Liver (tissue), 10 donors: ENCODE data around the gene PABPC3. TPM values are rescaled to one million over a fixed set of nuclear protein-coding genes. Genes with fewer than 3 reads are reported as not detected.

Source experiments
- DNase-seq: peaks from one replicate; pipeline ENCODE4 v3.0.0-alpha.2; 2017; ENCODE audit warnings: low spot score
- H3K27ac ChIP-seq, 2 donors: one replicate each; pipeline ENCODE4 v1.7.0; 2013; ENCODE audit warnings: inconsistent platforms in 2 of 2, low read length in 2 of 2, control low read depth in 1 of 2, low read depth in 1 of 2, mild to moderate bottlenecking in 1 of 2
- H3K27me3 ChIP-seq, 4 donors: one replicate each; pipeline versions ENCODE4 v1.6.1 to v1.7.0; 2013; ENCODE audit warnings: low read length in 3 of 4, inconsistent platforms in 1 of 4, mild to moderate bottlenecking in 1 of 4, moderate library complexity in 1 of 4; ENCODE audit not compliant: control insufficient read depth in 4 of 4, insufficient read depth in 4 of 4
- H3K36me3 ChIP-seq, 4 donors: one replicate each; pipeline versions ENCODE4 v1.6.1 to v1.7.0; 2013; ENCODE audit warnings: low read length in 3 of 4, mild to moderate bottlenecking in 3 of 4, low read depth in 1 of 4, moderate library complexity in 1 of 4; ENCODE audit not compliant: control insufficient read depth in 4 of 4, insufficient read depth in 3 of 4
- H3K4me1 ChIP-seq, 4 donors: one replicate each; pipeline versions ENCODE4 v1.6.1 to v1.7.0; 2013; ENCODE audit warnings: low read length in 3 of 4, mild to moderate bottlenecking in 3 of 4, moderate library complexity in 1 of 4; ENCODE audit not compliant: control insufficient read depth in 4 of 4, insufficient read depth in 4 of 4
- H3K4me3 ChIP-seq, 3 donors: one replicate each; pipeline versions ENCODE4 v1.6.1 to v1.7.0; 2013; ENCODE audit warnings: low read length in 3 of 3, control low read depth in 1 of 3, low read depth in 1 of 3, mild to moderate bottlenecking in 1 of 3
- H3K9ac ChIP-seq, 2 donors: one replicate each; pipeline ENCODE4 v1.7.0; 2013; ENCODE audit warnings: low read length in 2 of 2, mild to moderate bottlenecking in 2 of 2, moderate library complexity in 2 of 2, control low read depth in 1 of 2, low read depth in 1 of 2
- H3K9me3 ChIP-seq, 4 donors: one replicate each; pipeline versions ENCODE4 v1.6.1 to v1.7.0; 2013; ENCODE audit warnings: low read length in 3 of 4; ENCODE audit not compliant: control insufficient read depth in 4 of 4
- EGR1 ChIP-seq, 2 donors: IDR thresholded peaks; 2 replicates each; pipeline ENCODE4 v1.6.1; 2016 to 2018; ENCODE audit warnings: antibody characterized with exemption in 2 of 2, low read depth in 2 of 2
- FOXA1 ChIP-seq: IDR thresholded peaks from 2 replicates; pipeline ENCODE4 v1.6.1; 2016; ENCODE audit warnings: antibody characterized with exemption
- FOXA2 ChIP-seq: IDR thresholded peaks from 2 replicates; pipeline ENCODE4 v1.6.1; 2016; ENCODE audit warnings: antibody characterized with exemption
- HNF4G ChIP-seq: IDR thresholded peaks from 2 replicates; pipeline ENCODE4 v1.6.1; 2016; ENCODE audit warnings: antibody characterized with exemption
- JUND ChIP-seq, 2 donors: IDR thresholded peaks; 2 replicates each; pipeline ENCODE4 v1.6.1; 2016; ENCODE audit warnings: antibody characterized with exemption in 2 of 2
- NR2F2 ChIP-seq: IDR thresholded peaks from 2 replicates; pipeline ENCODE4 v1.6.1; 2016; ENCODE audit warnings: antibody characterized with exemption
- RAD21 ChIP-seq, 2 donors: IDR thresholded peaks; 2 replicates each; pipeline ENCODE4 v1.6.1; 2016; ENCODE audit warnings: antibody characterized with exemption in 2 of 2, mild to moderate bottlenecking in 2 of 2
- RXRA ChIP-seq, 2 donors: IDR thresholded peaks; 2 replicates each; pipeline ENCODE4 v1.6.1; 2017 to 2018; ENCODE audit warnings: antibody characterized with exemption in 2 of 2, mild to moderate bottlenecking in 1 of 2
- SP1 ChIP-seq: IDR thresholded peaks from 2 replicates; pipeline ENCODE4 v1.6.1; 2018; ENCODE audit warnings: antibody characterized with exemption, mild to moderate bottlenecking
- TAF1 ChIP-seq: conservative IDR thresholded peaks from 2 replicates; pipeline ENCODE4 v1.6.1; 2016; ENCODE audit warnings: antibody characterized with exemption, mild to moderate bottlenecking
- WGBS: extraction: QIAGEN DNeasy Blood & Tissue Kit; methylation state at CpG from one replicate; pipeline ENCODE4 v1.1.7; 2013; 5-methylcytosine and 5-hydroxymethylcytosine counted together
- polyA plus RNA-seq, 2 donors: library from polyadenylated mRNA; stranded (reverse) in 1 of 2; unstranded in 1 of 2; fragments of 200-250 nt in 1 of 2; fragments of >200 nt in 1 of 2; fragmentation: Nextera tagmentation in 1 of 2; extraction: Ambion mirVana in 1 of 2; gene quantifications; one replicate each; pipeline versions ENCODE4 v1.2.1 to v1.2.3, GENCODE V29; 2013 to 2015
- small RNA-seq: library from RNA; depleted of rRNA; stranded (forward); fragments of <200 nt; gene quantifications from one replicate; pipeline ENCODE3, GENCODE V24; 2014
- total RNA-seq, 2 donors: library from RNA; depleted of rRNA; stranded (reverse); fragments of >200 nt; gene quantifications; one replicate each; pipeline ENCODE4 v1.2.3, GENCODE V29; 2014
- TF ChIP-seq, protein P1 (sequence below): IDR thresholded peaks from 2 replicates; pipeline ENCODE4 v1.6.1; 2016; ENCODE audit warnings: antibody characterized with exemption
- TF ChIP-seq, protein P2 (sequence below): fragments of 150-350 bp; IDR thresholded peaks from 2 replicates; pipeline ENCODE4 v1.5.1; 2017; ENCODE audit warnings: improper control_type of control experiment, low read depth, low read length; ENCODE audit not compliant: missing input control
- TF ChIP-seq, protein P3 (sequence below): IDR thresholded peaks from 2 replicates; pipeline ENCODE4 v1.6.1; 2016; ENCODE audit warnings: antibody characterized with exemption
- TF ChIP-seq, protein P4 (sequence below): IDR thresholded peaks from 2 replicates; pipeline ENCODE4 v1.6.1; 2016; ENCODE audit warnings: antibody characterized with exemption, mild to moderate bottlenecking
- donor health status: healthy.
- donor health status: healthy.
- donor health status: healthy.
- donor health status: healthy.
- donor health status: healthy.

Gene PABPC3
- total and polyA plus RNA-seq, 4 donors, result under 0.01 to 0.19 (median 0.08) TPM; not detected in 1

DNA sequence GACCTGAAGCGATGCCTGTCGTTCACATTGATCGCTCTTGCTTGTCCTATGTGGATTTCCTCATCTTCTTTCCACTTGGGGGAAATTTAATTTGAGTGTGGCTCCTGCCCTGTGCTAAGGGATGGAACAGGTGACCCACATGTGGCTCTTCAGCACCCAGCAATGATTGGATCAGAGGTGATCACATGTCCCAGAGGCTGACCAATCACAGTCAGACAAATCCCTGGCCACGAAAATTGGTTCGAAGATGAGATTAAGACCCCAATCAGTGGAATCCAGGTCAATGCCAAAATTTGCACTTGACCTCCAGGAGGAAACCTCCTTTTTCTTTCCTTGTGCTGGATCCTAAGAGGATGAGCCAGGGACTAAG lies 52.5 kb downstream of the PABPC3 start:
- no peak for TF ChIP-seq NR2F2
- TF ChIP-seq HNF4G, result no peak
- TF ChIP-seq, protein P1, sequence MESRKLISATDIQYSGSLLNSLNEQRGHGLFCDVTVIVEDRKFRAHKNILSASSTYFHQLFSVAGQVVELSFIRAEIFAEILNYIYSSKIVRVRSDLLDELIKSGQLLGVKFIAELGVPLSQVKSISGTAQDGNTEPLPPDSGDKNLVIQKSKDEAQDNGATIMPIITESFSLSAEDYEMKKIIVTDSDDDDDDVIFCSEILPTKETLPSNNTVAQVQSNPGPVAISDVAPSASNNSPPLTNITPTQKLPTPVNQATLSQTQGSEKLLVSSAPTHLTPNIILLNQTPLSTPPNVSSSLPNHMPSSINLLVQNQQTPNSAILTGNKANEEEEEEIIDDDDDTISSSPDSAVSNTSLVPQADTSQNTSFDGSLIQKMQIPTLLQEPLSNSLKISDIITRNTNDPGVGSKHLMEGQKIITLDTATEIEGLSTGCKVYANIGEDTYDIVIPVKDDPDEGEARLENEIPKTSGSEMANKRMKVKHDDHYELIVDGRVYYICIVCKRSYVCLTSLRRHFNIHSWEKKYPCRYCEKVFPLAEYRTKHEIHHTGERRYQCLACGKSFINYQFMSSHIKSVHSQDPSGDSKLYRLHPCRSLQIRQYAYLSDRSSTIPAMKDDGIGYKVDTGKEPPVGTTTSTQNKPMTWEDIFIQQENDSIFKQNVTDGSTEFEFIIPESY, result no peak
- no peak for TF ChIP-seq SP1
- TF ChIP-seq RXRA (IDR thresholded peaks at IDR 0.05), result no peak
- TF ChIP-seq, protein P2, sequence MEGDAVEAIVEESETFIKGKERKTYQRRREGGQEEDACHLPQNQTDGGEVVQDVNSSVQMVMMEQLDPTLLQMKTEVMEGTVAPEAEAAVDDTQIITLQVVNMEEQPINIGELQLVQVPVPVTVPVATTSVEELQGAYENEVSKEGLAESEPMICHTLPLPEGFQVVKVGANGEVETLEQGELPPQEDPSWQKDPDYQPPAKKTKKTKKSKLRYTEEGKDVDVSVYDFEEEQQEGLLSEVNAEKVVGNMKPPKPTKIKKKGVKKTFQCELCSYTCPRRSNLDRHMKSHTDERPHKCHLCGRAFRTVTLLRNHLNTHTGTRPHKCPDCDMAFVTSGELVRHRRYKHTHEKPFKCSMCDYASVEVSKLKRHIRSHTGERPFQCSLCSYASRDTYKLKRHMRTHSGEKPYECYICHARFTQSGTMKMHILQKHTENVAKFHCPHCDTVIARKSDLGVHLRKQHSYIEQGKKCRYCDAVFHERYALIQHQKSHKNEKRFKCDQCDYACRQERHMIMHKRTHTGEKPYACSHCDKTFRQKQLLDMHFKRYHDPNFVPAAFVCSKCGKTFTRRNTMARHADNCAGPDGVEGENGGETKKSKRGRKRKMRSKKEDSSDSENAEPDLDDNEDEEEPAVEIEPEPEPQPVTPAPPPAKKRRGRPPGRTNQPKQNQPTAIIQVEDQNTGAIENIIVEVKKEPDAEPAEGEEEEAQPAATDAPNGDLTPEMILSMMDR, result no peak
- TF ChIP-seq EGR1 (IDR thresholded peaks at IDR 0.05; ENCODE audit: low read depth in 2 of 2), result no peak
- TF ChIP-seq RAD21 (IDR thresholded peaks at IDR 0.05), result no peak
- no peak for TF ChIP-seq FOXA2
- TF ChIP-seq FOXA1, result no peak
- TF ChIP-seq, protein P3, sequence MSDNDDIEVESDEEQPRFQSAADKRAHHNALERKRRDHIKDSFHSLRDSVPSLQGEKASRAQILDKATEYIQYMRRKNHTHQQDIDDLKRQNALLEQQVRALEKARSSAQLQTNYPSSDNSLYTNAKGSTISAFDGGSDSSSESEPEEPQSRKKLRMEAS, result no peak
- TF ChIP-seq, protein P4, sequence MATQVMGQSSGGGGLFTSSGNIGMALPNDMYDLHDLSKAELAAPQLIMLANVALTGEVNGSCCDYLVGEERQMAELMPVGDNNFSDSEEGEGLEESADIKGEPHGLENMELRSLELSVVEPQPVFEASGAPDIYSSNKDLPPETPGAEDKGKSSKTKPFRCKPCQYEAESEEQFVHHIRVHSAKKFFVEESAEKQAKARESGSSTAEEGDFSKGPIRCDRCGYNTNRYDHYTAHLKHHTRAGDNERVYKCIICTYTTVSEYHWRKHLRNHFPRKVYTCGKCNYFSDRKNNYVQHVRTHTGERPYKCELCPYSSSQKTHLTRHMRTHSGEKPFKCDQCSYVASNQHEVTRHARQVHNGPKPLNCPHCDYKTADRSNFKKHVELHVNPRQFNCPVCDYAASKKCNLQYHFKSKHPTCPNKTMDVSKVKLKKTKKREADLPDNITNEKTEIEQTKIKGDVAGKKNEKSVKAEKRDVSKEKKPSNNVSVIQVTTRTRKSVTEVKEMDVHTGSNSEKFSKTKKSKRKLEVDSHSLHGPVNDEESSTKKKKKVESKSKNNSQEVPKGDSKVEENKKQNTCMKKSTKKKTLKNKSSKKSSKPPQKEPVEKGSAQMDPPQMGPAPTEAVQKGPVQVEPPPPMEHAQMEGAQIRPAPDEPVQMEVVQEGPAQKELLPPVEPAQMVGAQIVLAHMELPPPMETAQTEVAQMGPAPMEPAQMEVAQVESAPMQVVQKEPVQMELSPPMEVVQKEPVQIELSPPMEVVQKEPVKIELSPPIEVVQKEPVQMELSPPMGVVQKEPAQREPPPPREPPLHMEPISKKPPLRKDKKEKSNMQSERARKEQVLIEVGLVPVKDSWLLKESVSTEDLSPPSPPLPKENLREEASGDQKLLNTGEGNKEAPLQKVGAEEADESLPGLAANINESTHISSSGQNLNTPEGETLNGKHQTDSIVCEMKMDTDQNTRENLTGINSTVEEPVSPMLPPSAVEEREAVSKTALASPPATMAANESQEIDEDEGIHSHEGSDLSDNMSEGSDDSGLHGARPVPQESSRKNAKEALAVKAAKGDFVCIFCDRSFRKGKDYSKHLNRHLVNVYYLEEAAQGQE, result no peak
- TF ChIP-seq JUND (IDR thresholded peaks at IDR 0.05), result no peak
- no peak for TF ChIP-seq TAF1
- no peaks in the 10 kb centered on the region for H3K4me1 ChIP-seq
- no peak overlapping the region for H3K9ac ChIP-seq
- no peak overlapping the region for H3K27ac ChIP-seq
- peaks cover 0 to 8% (median 3%) of the 10 kb centered on the region in 4 donors for H3K9me3 ChIP-seq
- DNase-seq, result no peak
- H3K27me3 ChIP-seq, result peaks cover 0 to 7% (median 4%) of the 10 kb centered on the region in 4 donors
- 89% methylated on average over 5 of the region's 5 CpGs for WGBS
- no peaks in the 10 kb centered on the region for H3K36me3 ChIP-seq
- H3K4me3 ChIP-seq, result no peak overlapping the region

Small RNA genes within 50 kb of the gene (small RNA-seq; reads per million reads assigned to genes)
- not detected for gene AL359757.2

Other genes starting within 250 kb of the PABPC3 start
- gene AMER2, start 76.2 kb downstream of the PABPC3 start, total RNA-seq, result not detected
- not detected for gene AMER2, start 76.2 kb downstream of the PABPC3 start, polyA plus RNA-seq
- 10 to 100 TPM in 1 of 2 donors, 1 to 10 TPM in 1; 9.2 to 12.6 TPM for gene MTMR6, start 191.4 kb downstream of the PABPC3 start, total RNA-seq
- 1 to 10 TPM; 5.3 to 6.1 TPM for gene MTMR6, start 191.4 kb downstream of the PABPC3 start, polyA plus RNA-seq
- 10 to 100 TPM; 25.4 to 43.3 TPM for gene NUP58, start 205.5 kb downstream of the PABPC3 start, total RNA-seq
- 1 to 10 TPM; 6.5 to 6.7 TPM for gene NUP58, start 205.5 kb downstream of the PABPC3 start, polyA plus RNA-seq